ENCODE results near the gene PPM1N.

DNA sequence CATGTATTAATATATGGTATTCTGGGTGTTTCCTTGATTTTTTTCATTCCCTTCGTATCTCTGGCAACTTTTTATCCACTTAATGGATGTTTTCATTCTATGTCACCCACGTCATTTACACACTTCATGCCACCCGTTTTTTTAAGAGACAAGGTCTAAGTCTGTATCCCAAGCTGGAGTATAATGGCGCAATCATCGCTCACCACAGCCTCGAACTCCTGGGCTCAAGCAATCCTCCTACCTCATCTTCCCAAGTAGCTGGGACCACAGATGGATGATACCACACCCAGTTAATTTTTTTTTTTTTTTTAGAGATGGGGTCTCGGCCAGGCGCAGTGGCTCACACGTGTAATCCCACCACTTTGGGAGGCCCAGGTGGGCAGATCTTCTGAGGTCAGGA is 5.7 kb downstream of the PPM1N start:
- TF ChIP-seq ZNF274 (CRISPR knock-in tag; IDR thresholded peaks at IDR 0.05): no peak
- TF ChIP-seq, protein P1, sequence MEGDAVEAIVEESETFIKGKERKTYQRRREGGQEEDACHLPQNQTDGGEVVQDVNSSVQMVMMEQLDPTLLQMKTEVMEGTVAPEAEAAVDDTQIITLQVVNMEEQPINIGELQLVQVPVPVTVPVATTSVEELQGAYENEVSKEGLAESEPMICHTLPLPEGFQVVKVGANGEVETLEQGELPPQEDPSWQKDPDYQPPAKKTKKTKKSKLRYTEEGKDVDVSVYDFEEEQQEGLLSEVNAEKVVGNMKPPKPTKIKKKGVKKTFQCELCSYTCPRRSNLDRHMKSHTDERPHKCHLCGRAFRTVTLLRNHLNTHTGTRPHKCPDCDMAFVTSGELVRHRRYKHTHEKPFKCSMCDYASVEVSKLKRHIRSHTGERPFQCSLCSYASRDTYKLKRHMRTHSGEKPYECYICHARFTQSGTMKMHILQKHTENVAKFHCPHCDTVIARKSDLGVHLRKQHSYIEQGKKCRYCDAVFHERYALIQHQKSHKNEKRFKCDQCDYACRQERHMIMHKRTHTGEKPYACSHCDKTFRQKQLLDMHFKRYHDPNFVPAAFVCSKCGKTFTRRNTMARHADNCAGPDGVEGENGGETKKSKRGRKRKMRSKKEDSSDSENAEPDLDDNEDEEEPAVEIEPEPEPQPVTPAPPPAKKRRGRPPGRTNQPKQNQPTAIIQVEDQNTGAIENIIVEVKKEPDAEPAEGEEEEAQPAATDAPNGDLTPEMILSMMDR (CRISPR knock-in tag; IDR thresholded peaks at IDR 0.05): no peak
- no peak for TF ChIP-seq ZNF44 (CRISPR knock-in tag; IDR thresholded peaks at IDR 0.05)
- no peak for TF ChIP-seq POLR2A (IDR thresholded peaks at IDR 0.05; ENCODE audit: insufficient read depth in 1 of 2, low read depth in 2 of 2, low read length in 2 of 2)
- no peak for TF ChIP-seq ZBTB7B (CRISPR knock-in tag; IDR thresholded peaks at IDR 0.05)
- no peak for TF ChIP-seq NONO (IDR thresholded peaks at IDR 0.05)
- TF ChIP-seq NONO (CRISPR knock-in tag; conservative IDR thresholded peaks at IDR 0.05): no peak
- no peak for TF ChIP-seq NR2F2 (IDR thresholded peaks at IDR 0.05; ENCODE audit: borderline replicate concordance, low read depth)
- TF ChIP-seq POLR2AphosphoS5 (IDR thresholded peaks at IDR 0.05; ENCODE audit: low read depth, low read length): no peak
- TF ChIP-seq, protein P2, sequence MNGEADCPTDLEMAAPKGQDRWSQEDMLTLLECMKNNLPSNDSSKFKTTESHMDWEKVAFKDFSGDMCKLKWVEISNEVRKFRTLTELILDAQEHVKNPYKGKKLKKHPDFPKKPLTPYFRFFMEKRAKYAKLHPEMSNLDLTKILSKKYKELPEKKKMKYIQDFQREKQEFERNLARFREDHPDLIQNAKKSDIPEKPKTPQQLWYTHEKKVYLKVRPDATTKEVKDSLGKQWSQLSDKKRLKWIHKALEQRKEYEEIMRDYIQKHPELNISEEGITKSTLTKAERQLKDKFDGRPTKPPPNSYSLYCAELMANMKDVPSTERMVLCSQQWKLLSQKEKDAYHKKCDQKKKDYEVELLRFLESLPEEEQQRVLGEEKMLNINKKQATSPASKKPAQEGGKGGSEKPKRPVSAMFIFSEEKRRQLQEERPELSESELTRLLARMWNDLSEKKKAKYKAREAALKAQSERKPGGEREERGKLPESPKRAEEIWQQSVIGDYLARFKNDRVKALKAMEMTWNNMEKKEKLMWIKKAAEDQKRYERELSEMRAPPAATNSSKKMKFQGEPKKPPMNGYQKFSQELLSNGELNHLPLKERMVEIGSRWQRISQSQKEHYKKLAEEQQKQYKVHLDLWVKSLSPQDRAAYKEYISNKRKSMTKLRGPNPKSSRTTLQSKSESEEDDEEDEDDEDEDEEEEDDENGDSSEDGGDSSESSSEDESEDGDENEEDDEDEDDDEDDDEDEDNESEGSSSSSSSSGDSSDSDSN (CRISPR knock-in tag; IDR thresholded peaks at IDR 0.05): no peak
